ENCODE results near the gene ZBTB7C.

The ZBTB7C gene

GRCh38 chr18:48351216-48352050, 57.8 kb downstream of the ZBTB7C start:
- DNase-seq = no peak

- no peak for DNase-seq
Observed at GRCh38 chr18:48348739-48349138, 60.4 kb downstream of the ZBTB7C start.

GRCh38 chr18:48347756-48348326, 61.3 kb downstream of the ZBTB7C start:
- no peak for DNase-seq

GRCh38 chr18:48345596-48345995, 63.6 kb downstream of the ZBTB7C start:
- DNase-seq = no peak

DNA sequence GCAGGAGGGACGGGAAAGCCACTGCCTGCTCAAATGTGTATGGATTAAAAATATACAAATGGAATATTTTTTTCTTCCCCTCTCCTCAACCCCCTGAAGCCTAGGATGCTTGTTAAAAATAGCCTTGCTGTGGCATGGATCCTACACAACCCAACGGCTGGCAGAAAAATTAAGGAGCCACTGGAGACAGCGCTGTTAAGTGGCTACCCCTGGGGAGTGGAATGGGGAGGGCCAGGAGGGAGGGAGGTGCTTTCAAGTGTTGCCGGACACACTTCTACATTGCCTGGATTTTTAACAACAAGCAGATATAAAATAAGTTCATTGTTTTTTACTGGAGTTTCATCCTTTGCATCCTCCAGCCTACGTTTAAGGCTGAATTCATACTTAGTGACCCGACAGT, 66.6 kb downstream of the ZBTB7C start:
- no peak for DNase-seq

- no peak for DNase-seq
Observed at GRCh38 chr18:48342125-48342524, 67.1 kb downstream of the ZBTB7C start.

- no peak for DNase-seq
Observed at GRCh38 chr18:48340560-48340959, 68.6 kb downstream of the ZBTB7C start.

- no peak for DNase-seq
Observed at GRCh38 chr18:48339692-48340091, 69.5 kb downstream of the ZBTB7C start.

- no peak for DNase-seq
Observed at GRCh38 chr18:48338915-48339314, 70.3 kb downstream of the ZBTB7C start.

- DNase-seq = no peak
Observed at GRCh38 chr18:48337053-48337452, 72.1 kb downstream of the ZBTB7C start.

GRCh38 chr18:48336332-48336731, 72.9 kb downstream of the ZBTB7C start:
- DNase-seq = no peak

- no peak for DNase-seq
Observed at GRCh38 chr18:48335829-48336228, 73.4 kb downstream of the ZBTB7C start.

DNA sequence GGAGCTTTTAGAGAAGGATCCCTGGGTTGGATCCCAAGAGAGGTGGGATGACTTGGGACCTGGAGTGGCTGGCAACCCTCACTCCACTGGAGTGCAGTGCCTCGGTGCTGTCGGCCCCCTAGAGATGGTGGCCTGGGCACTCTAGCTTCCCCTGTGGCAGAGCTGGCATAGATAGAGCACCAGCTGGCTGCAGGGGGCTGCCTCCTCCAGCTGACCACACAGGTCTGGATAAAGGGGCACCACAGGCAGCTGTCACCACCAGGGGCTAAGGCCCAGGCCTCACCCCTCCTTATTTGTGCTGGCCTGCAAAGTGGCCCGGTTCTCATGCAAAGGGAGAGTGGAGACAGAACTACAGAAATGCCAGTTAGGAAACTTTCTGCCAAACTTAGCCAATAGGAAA, 74.3 kb downstream of the ZBTB7C start:
- no peak for DNase-seq

- no peak for DNase-seq
Observed at GRCh38 chr18:48333563-48333962, 75.6 kb downstream of the ZBTB7C start.

DNA sequence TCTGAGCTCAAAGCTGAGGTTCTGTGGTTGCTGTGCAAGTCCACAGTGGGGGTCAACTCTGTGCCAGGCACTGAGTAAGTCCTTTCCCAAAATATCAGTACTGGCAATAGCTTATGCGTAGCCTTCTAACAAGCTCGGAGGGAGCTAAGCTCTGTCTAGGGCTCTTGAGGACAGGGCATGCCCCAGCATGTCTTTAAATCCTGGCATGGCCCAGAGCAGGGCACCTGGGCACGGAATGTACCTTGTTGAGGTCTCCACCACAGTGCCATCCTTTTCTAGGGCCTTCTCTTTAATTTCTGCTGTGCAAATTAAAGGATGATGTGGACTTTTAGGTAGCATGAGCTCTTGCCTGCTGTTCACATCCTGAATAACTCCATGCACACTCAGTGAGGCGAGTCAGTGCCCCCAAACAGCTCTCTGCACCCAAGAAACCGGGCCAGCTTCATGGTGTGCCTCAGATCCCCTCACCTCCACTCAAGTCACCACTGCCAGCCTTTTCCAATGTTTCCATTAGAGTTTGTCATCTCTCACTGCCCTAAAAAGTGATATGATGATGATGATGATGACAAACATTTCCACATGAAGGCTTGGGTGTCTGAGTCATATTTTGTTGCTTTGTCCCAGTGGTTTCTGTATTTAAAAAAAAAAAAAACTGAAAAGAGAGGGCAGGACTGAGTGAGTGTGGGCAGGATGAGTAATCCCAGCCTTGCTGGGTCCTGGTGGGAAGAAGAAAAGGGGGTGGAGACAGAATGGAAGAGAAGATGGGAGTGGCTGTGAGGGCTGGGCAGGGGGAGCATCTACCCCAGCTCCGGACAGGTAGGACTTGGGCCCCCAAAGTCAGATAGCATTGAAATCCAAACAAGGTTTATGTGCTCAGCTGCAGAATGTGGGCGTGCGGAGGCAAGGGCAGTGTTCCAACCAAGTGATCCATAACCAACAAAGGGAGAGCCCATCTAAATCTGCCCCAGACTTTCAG, 78.9 kb downstream of the ZBTB7C start:
- no peak for DNase-seq

DNA sequence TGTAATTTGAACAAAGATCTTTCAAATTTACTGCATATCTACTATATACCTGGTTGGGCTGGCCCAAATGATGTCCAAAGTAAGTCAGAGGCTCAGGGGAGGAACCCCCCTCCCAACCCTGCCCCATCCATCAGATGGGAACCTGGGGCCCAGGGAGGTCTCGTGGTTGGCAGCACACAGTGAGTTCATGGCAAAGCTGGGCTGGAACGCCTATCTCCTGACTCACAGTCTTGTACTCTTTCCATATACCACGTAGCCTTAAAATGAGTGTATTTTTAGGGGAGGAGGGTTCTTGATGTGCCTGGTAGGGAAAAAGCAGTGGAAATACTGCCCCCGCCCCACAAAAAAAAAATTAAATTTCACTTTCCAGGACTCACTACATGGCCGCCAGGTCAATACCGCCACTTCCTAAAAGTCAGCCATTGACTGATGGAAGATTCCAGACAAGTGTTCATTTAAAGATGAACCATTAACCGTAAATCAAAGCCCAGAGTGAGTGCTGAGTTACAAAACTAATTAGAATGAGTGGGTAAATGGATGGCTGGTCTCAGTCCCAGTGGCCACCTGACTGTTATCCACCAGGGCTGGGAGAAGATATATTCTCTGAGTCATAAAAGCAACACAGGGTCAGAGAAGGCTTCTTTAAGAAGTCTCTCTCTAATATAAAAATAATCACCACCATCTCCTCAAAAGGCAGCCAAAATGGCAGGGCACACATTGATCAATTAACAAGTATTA, 80.5 kb downstream of the ZBTB7C start:
- no peak for DNase-seq

GRCh38 chr18:48326901-48327675, 82.1 kb downstream of the ZBTB7C start:
- no peak for DNase-seq

DNA sequence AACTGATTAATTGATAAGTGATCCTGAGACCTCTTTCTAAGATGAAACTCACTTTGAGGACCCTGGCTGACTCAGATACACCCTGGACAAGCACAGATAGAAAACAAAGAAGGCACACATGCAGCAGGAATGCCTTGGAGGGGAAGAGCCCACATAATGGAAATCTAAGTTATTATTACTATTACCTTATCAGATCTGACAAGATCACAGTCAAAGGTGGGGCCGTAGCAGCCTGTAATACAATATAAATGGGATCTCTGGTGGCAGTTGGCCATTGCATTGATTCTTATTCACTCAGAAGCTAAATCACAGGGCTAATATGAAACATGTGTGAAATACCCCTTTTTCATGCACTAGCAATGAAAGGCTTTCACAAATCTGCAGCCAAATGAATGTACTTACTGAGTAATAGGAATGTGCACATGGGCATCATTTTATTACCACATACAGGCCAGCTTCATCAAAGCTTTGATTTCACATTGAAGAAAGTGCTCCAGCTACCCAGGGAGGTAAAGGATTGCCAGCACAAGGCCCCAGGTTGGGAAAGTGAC, 84.0 kb downstream of the ZBTB7C start:
- DNase-seq = no peak

GRCh38 chr18:48324651-48325050, 84.5 kb downstream of the ZBTB7C start:
- no peak for DNase-seq

DNA sequence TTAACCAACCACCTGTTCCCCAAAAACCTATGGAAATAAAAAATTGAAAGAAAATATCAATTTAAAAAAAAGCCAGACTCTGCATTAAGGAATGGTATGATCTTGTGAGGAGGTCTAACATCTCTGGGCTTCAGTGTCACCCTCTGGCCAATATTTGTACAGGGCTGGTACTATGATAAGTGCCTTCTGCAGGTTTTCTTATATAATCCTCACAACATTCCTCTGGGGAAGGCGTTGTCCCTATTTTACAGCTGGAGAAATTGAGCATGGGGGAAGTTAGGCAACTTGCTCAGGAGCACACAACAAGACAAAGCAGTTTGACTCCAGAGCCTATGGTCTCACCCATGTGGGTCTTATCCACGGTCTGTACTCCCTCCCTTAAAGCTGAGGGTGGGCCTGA, 86.0 kb downstream of the ZBTB7C start:
- DNase-seq = no peak

DNA sequence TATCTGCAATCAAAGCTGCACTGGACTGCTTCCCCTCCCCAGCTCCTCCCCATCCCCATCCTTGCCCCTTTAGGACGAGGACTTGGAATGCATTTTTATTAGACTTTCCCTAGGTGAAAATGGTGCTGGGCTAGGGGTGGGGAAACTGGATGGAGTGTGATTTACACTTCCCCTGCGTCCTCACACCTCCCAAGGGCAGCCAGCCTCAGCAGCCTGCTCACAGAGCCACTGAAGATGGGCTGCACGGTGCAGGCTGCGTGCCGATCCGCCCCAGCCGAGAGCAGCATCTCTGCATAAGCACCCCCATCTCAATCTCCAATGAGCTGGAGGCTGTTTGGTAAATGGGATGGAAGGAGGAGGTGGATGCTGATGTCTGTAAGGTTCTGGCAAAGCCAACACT, 87.6 kb downstream of the ZBTB7C start:
- no peak for DNase-seq

DNA sequence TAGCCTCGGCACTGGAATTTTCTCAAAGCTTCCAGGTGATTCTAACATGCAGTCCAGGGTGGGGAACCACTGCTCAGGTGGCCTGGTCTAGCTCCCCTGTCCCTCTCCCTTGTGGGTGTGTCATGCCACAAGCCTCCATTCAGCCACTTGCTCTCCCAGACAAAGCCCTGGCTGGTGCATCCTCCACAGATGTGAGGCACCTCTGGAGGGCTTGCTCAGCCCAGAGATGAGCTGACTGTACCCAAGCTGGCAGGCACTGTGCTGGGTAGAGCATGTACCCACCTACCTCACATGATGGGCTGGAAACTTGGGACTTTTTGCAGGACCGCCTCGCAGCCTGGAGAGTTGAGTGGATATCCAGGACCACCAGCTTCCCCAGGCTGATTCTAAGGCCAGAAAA, 88.1 kb downstream of the ZBTB7C start:
- DNase-seq = no peak

All from stimulated activated naive CD4-positive, alpha-beta T cell (primary cell).